ENCODE data around the gene CHST5.

CHST5 gene

GRCh38 chr16:75573955-75574354 is 38.0 kb upstream of the CHST5 start:
- no peak overlapping the region for H3K4me3 ChIP-seq (replicated peaks; ENCODE audit: low read depth, low read length)
- DNase-seq (ENCODE audit: extremely low read depth, low read depth): no peak
- no peak for TF ChIP-seq CTCF (IDR thresholded peaks at IDR 0.05; ENCODE audit: low read depth, low read length, missing control alignments)

GRCh38 chr16:75572864-75573542 is 37.1 kb upstream of the CHST5 start:
- no peak for TF ChIP-seq CTCF (IDR thresholded peaks at IDR 0.05; ENCODE audit: low read depth, low read length, missing control alignments)
- DNase-seq (ENCODE audit: extremely low read depth, low read depth): no peak
- no peak overlapping the region for H3K4me3 ChIP-seq (replicated peaks; ENCODE audit: low read depth, low read length)

- no peak for TF ChIP-seq CTCF (IDR thresholded peaks at IDR 0.05; ENCODE audit: low read depth, low read length, missing control alignments)
- no peak overlapping the region for H3K4me3 ChIP-seq (replicated peaks; ENCODE audit: low read depth, low read length)
- DNase-seq (ENCODE audit: extremely low read depth, low read depth): no peak
These were observed 34.6 kb upstream of the CHST5 start for GRCh38 chr16:75570396-75571065.

GRCh38 chr16:75567911-75568310 is 32.0 kb upstream of the CHST5 start:
- DNase-seq (ENCODE audit: extremely low read depth, low read depth): no peak
- H3K4me3 ChIP-seq (replicated peaks; ENCODE audit: low read depth, low read length): no peak overlapping the region
- no peak for TF ChIP-seq CTCF (IDR thresholded peaks at IDR 0.05; ENCODE audit: low read depth, low read length, missing control alignments)

GRCh38 chr16:75566758-75567255 is 30.9 kb upstream of the CHST5 start:
- no peak for TF ChIP-seq CTCF (IDR thresholded peaks at IDR 0.05; ENCODE audit: low read depth, low read length, missing control alignments)
- DNase-seq (ENCODE audit: extremely low read depth, low read depth): no peak
- H3K4me3 ChIP-seq (replicated peaks; ENCODE audit: low read depth, low read length): peak overlapping the region; percentile 75

- no peak for TF ChIP-seq CTCF (IDR thresholded peaks at IDR 0.05; ENCODE audit: low read depth, low read length, missing control alignments)
- peak within 1 kb of the TSS; percentile 75 for H3K4me3 ChIP-seq (replicated peaks; ENCODE audit: low read depth, low read length)
- DNase-seq (ENCODE audit: extremely low read depth, low read depth): no peak
These were observed 30.3 kb upstream of the CHST5 start, which contains the start of gene GABARAPL2 for GRCh38 chr16:75566040-75566757. Gene GABARAPL2, plus strand, starts transcription at chr16:75566379. Its CDS starts 108 bp downstream, at chr16:75566487.
